Gastroesophageal sphincter (tissue), 3 donors: ENCODE measurements around the gene TSPOAP1.

Source experiments
- EP300 ChIP-seq: sonication (generic); formaldehyde crosslinking; IDR thresholded peaks from one replicate; pipeline ENCODE4 v1.6.1; 2017; ENCODE audit warnings: antibody characterized with exemption, mild to moderate bottlenecking
- POLR2A ChIP-seq, 2 donors: fragments of 450-650 bp; IDR thresholded peaks; one replicate each; pipeline ENCODE4 v1.6.1; 2017; ENCODE audit warnings: antibody characterized with exemption in 2 of 2, mild to moderate bottlenecking in 2 of 2, moderate library complexity in 1 of 2
- POLR2AphosphoS5 ChIP-seq: sonication (generic); formaldehyde crosslinking; IDR thresholded peaks from one replicate; pipeline ENCODE4 v1.6.1; 2017; ENCODE audit warnings: antibody characterized with exemption
- TF ChIP-seq, protein P1 (sequence below), 4 experiments: fragments of 200-600 bp in 2 of 4; fragments of 450-650 bp in 2 of 4; sonication (generic) in 1 of 4; IDR thresholded peaks; one replicate each; pipeline ENCODE4 v1.5.1; 2017 to 2019; ENCODE audit warnings: antibody characterized with exemption in 4 of 4, mild to moderate bottlenecking in 2 of 4, moderate library complexity in 2 of 4

DNA sequence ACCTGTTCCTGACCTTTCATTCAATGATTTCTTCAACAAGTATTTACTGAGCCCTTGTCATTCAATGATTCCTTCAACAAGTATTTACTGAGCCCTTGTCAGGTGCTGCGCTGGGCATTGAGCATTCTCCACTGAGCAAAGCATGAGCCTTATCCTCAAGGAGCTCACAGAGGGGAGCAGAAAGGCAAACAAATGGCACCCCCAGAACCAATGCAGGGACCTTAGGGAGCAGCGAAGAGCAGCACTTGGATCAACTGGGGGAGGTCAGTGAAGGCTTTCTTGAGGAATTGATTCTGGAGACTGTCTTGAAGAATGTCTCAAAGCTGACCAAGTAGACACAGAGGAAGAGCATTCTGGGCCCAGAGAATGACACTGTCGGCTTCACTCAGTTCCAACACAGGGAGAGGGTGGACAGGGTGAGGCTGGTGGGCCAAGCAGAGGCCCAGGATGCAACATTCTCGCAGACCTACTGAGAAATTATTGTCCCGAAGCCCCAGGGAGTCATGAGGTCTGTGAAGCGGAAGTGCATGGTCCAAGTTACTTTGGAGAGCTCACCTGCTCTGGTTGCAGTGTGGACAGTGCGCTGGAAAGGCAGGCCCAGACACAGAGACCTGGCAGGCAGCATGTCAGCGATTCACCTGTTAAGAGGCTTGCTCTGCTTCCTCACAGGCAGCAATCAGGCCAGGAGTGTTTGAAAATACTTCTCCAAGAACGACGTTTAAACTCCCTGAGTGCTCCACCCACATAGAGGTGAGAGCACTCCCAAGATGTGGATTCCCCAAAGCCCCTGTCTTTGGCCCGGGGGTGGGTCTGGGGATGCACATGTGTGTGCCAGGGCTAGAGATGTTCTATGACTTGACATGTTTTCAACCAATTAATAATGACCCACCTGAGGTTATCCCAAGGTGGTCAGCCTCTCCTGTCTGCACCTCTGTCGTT, 44.7 kb downstream of the TSPOAP1 start:
- TF ChIP-seq POLR2A (IDR thresholded peaks at IDR 0.05) (no peak), EP300 (no peak), POLR2AphosphoS5 (no peak)
- TF ChIP-seq, protein P1, sequence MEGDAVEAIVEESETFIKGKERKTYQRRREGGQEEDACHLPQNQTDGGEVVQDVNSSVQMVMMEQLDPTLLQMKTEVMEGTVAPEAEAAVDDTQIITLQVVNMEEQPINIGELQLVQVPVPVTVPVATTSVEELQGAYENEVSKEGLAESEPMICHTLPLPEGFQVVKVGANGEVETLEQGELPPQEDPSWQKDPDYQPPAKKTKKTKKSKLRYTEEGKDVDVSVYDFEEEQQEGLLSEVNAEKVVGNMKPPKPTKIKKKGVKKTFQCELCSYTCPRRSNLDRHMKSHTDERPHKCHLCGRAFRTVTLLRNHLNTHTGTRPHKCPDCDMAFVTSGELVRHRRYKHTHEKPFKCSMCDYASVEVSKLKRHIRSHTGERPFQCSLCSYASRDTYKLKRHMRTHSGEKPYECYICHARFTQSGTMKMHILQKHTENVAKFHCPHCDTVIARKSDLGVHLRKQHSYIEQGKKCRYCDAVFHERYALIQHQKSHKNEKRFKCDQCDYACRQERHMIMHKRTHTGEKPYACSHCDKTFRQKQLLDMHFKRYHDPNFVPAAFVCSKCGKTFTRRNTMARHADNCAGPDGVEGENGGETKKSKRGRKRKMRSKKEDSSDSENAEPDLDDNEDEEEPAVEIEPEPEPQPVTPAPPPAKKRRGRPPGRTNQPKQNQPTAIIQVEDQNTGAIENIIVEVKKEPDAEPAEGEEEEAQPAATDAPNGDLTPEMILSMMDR (IDR thresholded peaks at IDR 0.05), result no peak
